Measurements from ENCODE around the gene PIAS4. TPM values are rescaled to one million over a fixed set of nuclear protein-coding genes. Genes with fewer than 3 reads are reported as not detected.

Gene PIAS4
- total and polyA plus RNA-seq, 9 of the 15 experiments (the other 6 are each of a cell fraction or from before 2014, with no cell fraction given) = 0.27 to 34.9 (median 14.4) TPM

DNA sequence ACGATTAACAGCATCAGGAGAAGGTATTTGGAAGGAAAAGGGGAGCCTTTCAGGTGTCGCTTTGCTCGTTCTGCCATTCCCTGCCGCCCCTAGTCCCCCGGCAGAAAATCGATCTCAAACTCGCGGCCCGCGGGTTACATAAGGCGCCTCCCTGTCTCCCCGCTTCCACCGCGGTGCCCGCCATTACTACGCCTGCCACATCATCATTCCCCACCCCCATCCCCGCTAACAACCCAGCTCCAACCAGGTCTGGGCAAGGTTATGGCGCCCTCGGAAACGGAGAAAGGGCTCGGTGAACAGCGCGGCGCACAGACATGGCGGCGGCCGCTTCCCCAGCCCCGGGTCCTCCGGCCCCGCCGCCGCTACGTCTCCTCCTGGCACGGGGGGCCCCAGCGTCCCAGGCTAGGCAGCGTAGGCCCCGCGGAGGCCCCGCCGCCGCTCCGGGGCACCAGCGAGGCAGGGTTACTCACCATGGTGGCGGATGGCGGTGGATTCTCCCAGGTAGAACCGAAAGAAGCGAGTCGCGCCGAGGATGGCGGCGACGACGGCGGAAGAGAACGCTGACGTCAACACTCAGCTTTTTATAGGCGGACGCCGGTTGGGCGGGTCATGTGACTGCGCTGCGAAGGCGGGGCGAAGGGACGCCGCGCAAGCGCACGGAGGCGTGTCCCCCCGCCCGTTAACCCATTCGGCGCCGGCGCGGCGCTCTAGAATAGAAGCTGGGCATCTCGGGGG lies 22.5 kb upstream of the PIAS4 start, which contains the start of gene EEF2 (continued):
- peak; percentile 80 for TF ChIP-seq REST (IDR thresholded peaks at IDR 0.05; ENCODE audit: borderline replicate concordance)
- peak; percentile 65; the same call in 1 of the 2 replicates for TF ChIP-seq REST (CRISPR knock-in tag; IDR thresholded peaks at IDR 0.05; ENCODE audit: low read depth)
- TF ChIP-seq, protein P1, sequence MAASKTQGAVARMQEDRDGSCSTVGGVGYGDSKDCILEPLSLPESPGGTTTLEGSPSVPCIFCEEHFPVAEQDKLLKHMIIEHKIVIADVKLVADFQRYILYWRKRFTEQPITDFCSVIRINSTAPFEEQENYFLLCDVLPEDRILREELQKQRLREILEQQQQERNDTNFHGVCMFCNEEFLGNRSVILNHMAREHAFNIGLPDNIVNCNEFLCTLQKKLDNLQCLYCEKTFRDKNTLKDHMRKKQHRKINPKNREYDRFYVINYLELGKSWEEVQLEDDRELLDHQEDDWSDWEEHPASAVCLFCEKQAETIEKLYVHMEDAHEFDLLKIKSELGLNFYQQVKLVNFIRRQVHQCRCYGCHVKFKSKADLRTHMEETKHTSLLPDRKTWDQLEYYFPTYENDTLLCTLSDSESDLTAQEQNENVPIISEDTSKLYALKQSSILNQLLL (CRISPR knock-in tag; IDR thresholded peaks at IDR 0.05; ENCODE audit: borderline replicate concordance) = no peak
- TF ChIP-seq GABPA (tag; conservative IDR thresholded peaks at IDR 0.05; ENCODE audit: low read depth) = peak; percentile 57
- TF ChIP-seq, protein P2, sequence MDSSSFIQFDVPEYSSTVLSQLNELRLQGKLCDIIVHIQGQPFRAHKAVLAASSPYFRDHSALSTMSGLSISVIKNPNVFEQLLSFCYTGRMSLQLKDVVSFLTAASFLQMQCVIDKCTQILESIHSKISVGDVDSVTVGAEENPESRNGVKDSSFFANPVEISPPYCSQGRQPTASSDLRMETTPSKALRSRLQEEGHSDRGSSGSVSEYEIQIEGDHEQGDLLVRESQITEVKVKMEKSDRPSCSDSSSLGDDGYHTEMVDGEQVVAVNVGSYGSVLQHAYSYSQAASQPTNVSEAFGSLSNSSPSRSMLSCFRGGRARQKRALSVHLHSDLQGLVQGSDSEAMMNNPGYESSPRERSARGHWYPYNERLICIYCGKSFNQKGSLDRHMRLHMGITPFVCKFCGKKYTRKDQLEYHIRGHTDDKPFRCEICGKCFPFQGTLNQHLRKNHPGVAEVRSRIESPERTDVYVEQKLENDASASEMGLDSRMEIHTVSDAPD (CRISPR knock-in tag; IDR thresholded peaks at IDR 0.05) = no peak
- TF ChIP-seq PRDM10 (IDR thresholded peaks at IDR 0.05; ENCODE audit: partially characterized antibody) = peak; percentile 31
- no peak for TF ChIP-seq TSC22D4 (tag; IDR thresholded peaks at IDR 0.05)
- TF ChIP-seq KDM5B (IDR thresholded peaks at IDR 0.05; ENCODE audit: insufficient replicate concordance, low read depth, low read length) = peak; percentile 100
